ENCODE results near the gene SNU13. TPM values are rescaled to one million over a fixed set of nuclear protein-coding genes. Genes with fewer than 3 reads are reported as not detected.
"Not testable (repeated sequence)": the region's sequence is repeated elsewhere in the genome, so short reads cannot be mapped to it uniquely, and the experiment has no call there.

The SNU13 gene
- total and polyA plus RNA-seq, 9 donors, result 99.8 to 130 (median 116) TPM

DNA sequence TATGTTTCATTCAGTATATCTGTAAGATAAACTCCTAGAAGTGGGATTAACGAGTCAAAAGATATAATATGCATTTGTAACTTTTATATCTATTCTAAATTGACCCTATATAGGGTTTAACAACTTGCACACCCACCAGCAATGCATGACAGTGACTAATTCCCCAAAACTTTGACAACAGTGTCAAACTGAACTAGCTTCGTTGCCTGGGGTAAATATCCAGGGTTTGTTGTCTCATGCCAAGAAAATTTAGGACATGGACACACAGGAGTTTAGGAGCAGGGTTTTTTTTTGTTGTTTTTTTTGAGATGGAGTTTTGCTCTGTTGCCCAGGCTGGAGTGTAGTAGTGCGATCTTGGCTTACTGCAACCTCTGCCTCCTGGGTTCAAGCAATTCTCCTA lies 5.1 kb downstream of the SNU13 start:
- WGBS (ENCODE audit: insufficient coverage), result 60% methylated on average over 1 of the region's 3 CpGs
- H3K27ac ChIP-seq (ENCODE audit: low read length), result no peak overlapping the region
- no peak for DNase-seq
- H3K4me1 ChIP-seq (ENCODE audit: control insufficient read depth, insufficient read depth, low read length), result peaks cover 10% of the 10 kb centered on the region
- no peaks in the 10 kb centered on the region for H3K27me3 ChIP-seq (ENCODE audit: control insufficient read depth, insufficient read depth, low read length)
- H3K4me3 ChIP-seq (ENCODE audit: low read length), result no peak overlapping the region
- peaks cover 13% of the 10 kb centered on the region for H3K36me3 ChIP-seq (ENCODE audit: control insufficient read depth, insufficient read depth, low read length)
- H3K9me3 ChIP-seq (replicated peaks; ENCODE audit: control insufficient read depth, low read depth, low read length), result no peaks in the 10 kb centered on the region

DNA sequence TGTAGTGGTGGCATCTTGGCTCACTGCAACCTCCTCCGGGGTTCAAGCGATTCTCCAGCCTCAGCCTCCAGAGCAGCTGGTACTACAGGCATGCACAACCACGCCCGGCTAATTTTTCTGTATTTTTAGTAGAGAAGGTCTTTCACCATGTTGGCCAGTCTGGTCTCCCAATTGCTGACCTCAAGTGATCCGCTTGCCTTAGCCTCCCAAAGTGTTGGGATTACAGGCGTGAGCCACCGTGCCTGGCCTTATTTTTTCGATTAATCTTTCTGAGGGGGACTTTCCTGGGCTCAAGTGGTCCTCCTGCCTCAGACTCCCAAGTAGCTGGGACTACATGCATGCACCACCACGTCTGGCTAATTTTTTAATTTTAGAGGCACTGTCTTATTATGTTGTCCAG lies 5.6 kb downstream of the SNU13 start:
- H3K4me3 ChIP-seq (ENCODE audit: low read length), result peak overlapping the region; percentile 65
- 91% methylated on average over 5 of the region's 9 CpGs for WGBS (ENCODE audit: insufficient coverage)
- H3K36me3 ChIP-seq (ENCODE audit: control insufficient read depth, insufficient read depth, low read length), result peaks cover 19% of the 10 kb centered on the region
- H3K27me3 ChIP-seq (ENCODE audit: control insufficient read depth, insufficient read depth, low read length), result no peaks in the 10 kb centered on the region
- H3K9me3 ChIP-seq (replicated peaks; ENCODE audit: control insufficient read depth, low read depth, low read length), result no peaks in the 10 kb centered on the region
- DNase-seq, result no peak
- no peak overlapping the region for H3K27ac ChIP-seq (ENCODE audit: low read length)
- peaks cover 10% of the 10 kb centered on the region for H3K4me1 ChIP-seq (ENCODE audit: control insufficient read depth, insufficient read depth, low read length)

DNA sequence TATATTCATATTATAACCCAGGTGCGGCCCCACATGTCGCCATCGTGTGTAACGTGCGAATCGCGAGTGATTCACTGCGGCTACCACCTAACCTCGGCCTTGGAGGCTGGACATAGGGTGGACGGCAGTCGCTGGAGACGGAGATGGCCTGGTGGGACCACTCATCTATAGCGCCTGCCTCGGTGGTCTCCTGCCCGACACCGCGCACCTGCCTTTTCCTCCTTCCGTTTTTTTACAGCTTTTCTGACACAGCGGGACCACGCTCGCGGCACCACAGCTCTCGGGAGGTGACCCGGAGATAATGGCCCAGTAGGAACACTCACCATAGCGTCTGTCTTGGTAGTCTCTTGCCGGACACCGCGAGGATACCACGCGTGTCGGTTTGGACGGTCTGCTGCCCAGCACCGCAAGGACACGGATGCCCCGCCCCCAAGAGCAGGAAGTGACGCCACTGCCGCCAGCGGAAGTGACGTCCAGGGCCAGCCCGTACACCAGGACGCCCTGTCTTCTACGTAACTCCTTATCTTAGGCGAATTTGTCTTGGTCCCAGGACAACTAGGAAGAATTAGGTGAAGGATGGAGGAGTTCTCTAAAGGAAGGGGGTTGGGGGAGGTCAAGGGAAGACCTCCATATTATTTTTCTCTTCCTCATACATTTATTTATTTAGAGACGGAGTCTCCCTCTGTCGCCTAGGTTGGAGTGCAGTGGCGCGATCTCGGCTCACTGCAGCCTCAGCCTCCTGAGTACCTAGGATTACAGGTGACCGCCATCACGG lies 6.4 kb downstream of the SNU13 start:
- peak overlapping the region; percentile 90 for H3K27ac ChIP-seq (ENCODE audit: low read length)
- H3K9me3 ChIP-seq (replicated peaks; ENCODE audit: control insufficient read depth, low read depth, low read length), result no peaks in the 10 kb centered on the region
- H3K27me3 ChIP-seq (ENCODE audit: control insufficient read depth, insufficient read depth, low read length), result no peaks in the 10 kb centered on the region
- DNase-seq, result peak; percentile 92
- peaks cover 5% of the 10 kb centered on the region for H3K4me1 ChIP-seq (ENCODE audit: control insufficient read depth, insufficient read depth, low read length)
- peak overlapping the region; percentile 65 for H3K4me3 ChIP-seq (ENCODE audit: low read length)
- peaks cover 24% of the 10 kb centered on the region for H3K36me3 ChIP-seq (ENCODE audit: control insufficient read depth, insufficient read depth, low read length)
- 49% methylated on average over 41 of the region's 50 CpGs for WGBS (ENCODE audit: insufficient coverage)

DNA sequence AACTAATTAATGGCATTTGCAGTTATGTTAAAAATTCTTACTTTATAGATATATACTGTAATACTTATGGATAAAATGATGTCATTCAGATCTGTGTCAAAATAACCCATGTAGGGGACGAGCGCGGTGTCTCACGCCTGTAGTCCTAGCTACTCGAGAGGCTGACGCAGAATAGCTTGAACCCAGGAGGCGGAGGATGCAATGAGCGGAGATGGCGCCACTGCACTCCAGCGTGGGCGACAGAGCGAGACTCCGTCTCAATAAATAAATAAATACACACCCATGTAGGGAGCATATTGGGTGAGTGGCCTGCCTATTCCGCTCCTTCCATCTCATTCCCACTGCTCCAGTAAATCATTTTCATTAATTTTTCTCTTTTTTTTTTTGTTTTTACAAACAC lies 7.1 kb downstream of the SNU13 start:
- H3K36me3 ChIP-seq (ENCODE audit: control insufficient read depth, insufficient read depth, low read length), result peaks cover 26% of the 10 kb centered on the region
- no peaks in the 10 kb centered on the region for H3K9me3 ChIP-seq (replicated peaks; ENCODE audit: control insufficient read depth, low read depth, low read length)
- H3K27ac ChIP-seq (ENCODE audit: low read length), result peak overlapping the region; percentile 90
- peak overlapping the region; percentile 65 for H3K4me3 ChIP-seq (ENCODE audit: low read length)
- no peaks in the 10 kb centered on the region for H3K27me3 ChIP-seq (ENCODE audit: control insufficient read depth, insufficient read depth, low read length)
- no peak for DNase-seq
- H3K4me1 ChIP-seq (ENCODE audit: control insufficient read depth, insufficient read depth, low read length), result peaks cover 5% of the 10 kb centered on the region
- 83% methylated on average over 6 of the region's 14 CpGs for WGBS (ENCODE audit: insufficient coverage)

DNA sequence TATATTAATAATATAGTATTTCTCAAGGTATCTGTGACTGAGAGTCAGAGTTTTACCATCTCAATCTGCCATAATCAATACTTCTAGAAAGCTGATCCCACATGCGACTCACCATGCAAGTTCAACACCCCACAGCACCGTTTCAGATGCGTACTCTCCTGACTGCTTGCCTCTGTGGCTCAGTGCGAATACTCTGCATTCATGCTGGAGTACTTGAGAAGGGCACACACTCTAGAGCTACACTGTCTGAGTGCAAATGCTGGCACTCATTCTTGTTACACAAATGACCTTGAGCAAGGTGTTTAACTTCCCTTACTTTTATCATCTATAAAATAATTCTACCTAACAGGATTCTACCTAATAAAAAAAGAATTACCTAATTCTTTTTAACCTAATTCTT lies 12.5 kb downstream of the SNU13 start:
- no peak for DNase-seq
- no peak overlapping the region for H3K4me3 ChIP-seq (ENCODE audit: low read length)
- H3K36me3 ChIP-seq (ENCODE audit: control insufficient read depth, insufficient read depth, low read length), result peaks cover 51% of the 10 kb centered on the region
- no peaks in the 10 kb centered on the region for H3K4me1 ChIP-seq (ENCODE audit: control insufficient read depth, insufficient read depth, low read length)
- no peaks in the 10 kb centered on the region for H3K9me3 ChIP-seq (replicated peaks; ENCODE audit: control insufficient read depth, low read depth, low read length)
- H3K27ac ChIP-seq (ENCODE audit: low read length), result no peak overlapping the region
- H3K27me3 ChIP-seq (ENCODE audit: control insufficient read depth, insufficient read depth, low read length), result no peaks in the 10 kb centered on the region
- 91% methylated on average over 4 of the region's 4 CpGs for WGBS (ENCODE audit: insufficient coverage)

DNA sequence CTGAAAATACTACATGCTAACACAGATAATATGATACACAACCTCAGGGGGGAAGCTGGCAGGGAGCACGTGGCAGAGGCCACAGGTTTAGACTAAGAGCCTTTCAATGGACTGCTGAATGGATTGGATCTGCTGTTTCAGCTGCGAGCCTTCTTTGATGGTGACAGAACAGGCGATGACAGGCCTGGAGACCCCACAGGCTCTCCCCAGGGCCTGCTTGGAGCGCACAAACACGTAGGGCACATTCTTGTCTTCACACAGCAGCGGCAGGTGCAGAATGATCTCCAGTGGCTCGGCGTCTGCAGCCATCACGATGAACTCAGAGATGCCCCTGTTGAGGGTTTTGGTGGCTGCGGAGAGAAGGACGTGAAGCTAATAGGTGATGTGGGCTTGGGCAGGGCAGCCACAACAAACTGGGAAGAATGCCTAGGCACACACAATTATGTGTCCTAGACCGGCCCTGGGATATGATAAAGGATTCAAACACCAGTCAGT lies 13.8 kb downstream of the SNU13 start:
- no peaks in the 10 kb centered on the region for H3K4me1 ChIP-seq (ENCODE audit: control insufficient read depth, insufficient read depth, low read length)
- no peak overlapping the region for H3K27ac ChIP-seq (ENCODE audit: low read length)
- no peaks in the 10 kb centered on the region for H3K27me3 ChIP-seq (ENCODE audit: control insufficient read depth, insufficient read depth, low read length)
- peaks cover 53% of the 10 kb centered on the region for H3K36me3 ChIP-seq (ENCODE audit: control insufficient read depth, insufficient read depth, low read length)
- no peak for DNase-seq
- WGBS (ENCODE audit: insufficient coverage), result 79% methylated on average over 10 of the region's 12 CpGs
- H3K9me3 ChIP-seq (replicated peaks; ENCODE audit: control insufficient read depth, low read depth, low read length), result no peaks in the 10 kb centered on the region
- H3K4me3 ChIP-seq (ENCODE audit: low read length), result no peak overlapping the region

DNA sequence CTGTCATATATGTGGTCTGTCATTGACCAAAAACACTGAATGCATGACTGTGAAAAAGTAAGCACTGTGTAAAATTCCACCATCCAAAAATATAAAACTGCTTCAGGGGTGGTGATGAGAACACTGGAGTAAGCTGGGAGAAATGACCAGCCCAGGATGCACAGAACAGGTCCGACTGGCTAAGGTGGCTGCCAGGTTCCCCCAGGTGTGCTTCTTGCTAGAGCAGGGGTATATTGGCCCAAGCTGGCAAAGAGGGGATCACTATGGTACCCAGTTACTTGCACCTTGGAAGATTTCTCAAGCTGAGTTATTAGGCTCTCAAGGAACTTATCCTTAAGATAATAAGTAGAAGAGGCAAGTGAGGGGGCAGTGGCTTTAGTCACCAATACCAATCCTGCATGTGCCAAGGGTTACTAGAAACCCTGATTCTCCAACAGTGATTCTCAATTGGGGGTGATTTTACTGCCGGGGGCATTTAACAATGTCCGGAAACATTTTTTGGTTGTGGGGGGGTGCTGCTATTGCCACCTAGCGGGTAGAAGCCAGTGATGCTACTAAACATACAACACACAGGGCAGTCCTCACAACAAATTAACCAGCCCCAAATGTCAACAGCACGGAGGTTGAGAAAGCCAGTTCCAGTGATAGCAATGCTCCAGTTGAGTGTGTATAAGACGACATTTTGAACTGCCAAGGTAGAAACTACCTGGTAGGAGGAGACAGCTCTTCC lies 15.7 kb downstream of the SNU13 start:
- H3K36me3 ChIP-seq (ENCODE audit: control insufficient read depth, insufficient read depth, low read length), result peaks cover 36% of the 10 kb centered on the region
- DNase-seq, result no peak

DNA sequence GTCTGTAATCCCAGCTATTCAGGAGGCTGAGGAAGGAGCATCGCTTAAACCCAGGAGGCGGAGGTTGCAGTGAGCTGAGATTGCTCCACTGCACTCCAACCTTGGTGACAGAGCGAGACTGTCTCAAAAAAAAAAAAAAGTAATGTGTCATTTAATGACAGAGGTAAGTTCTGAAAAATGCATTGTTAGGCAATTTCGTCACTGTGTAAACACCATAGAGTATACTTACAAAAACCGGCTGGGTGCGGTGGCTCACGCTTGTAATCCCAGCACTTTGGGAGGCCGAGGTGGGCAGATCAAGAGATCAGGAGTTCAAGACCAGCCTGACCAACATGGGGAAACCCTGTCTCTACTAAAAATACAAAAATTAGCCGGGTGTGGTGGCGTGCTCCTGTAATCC lies 16.6 kb downstream of the SNU13 start:
- 100% methylated on average over 10 of the region's 10 CpGs for WGBS (ENCODE audit: insufficient coverage)
- H3K27ac ChIP-seq (ENCODE audit: low read length); H3K27me3 ChIP-seq (ENCODE audit: control insufficient read depth, insufficient read depth, low read length); H3K9me3 ChIP-seq (replicated peaks; ENCODE audit: control insufficient read depth, low read depth, low read length); DNase-seq; H3K4me1 ChIP-seq (ENCODE audit: control insufficient read depth, insufficient read depth, low read length); H3K4me3 ChIP-seq (ENCODE audit: low read length): not testable (repeated sequence)
- H3K36me3 ChIP-seq (ENCODE audit: control insufficient read depth, insufficient read depth, low read length), result peaks cover 32% of the 10 kb centered on the region

More for the DNA sequence above, 15.7 kb downstream of the SNU13 start:
- Histone ChIP-seq H3K27me3 (ENCODE audit: control insufficient read depth, insufficient read depth, low read length) (no peaks in the 10 kb centered on the region), H3K27ac (ENCODE audit: low read length) (no peak overlapping the region), H3K9me3 (replicated peaks; ENCODE audit: control insufficient read depth, low read depth, low read length) (no peaks in the 10 kb centered on the region), H3K4me1 (ENCODE audit: control insufficient read depth, insufficient read depth, low read length) (no peaks in the 10 kb centered on the region), H3K4me3 (ENCODE audit: low read length) (no peak overlapping the region)
- 83% methylated on average over 2 of the region's 6 CpGs for WGBS (ENCODE audit: insufficient coverage)

DNA sequence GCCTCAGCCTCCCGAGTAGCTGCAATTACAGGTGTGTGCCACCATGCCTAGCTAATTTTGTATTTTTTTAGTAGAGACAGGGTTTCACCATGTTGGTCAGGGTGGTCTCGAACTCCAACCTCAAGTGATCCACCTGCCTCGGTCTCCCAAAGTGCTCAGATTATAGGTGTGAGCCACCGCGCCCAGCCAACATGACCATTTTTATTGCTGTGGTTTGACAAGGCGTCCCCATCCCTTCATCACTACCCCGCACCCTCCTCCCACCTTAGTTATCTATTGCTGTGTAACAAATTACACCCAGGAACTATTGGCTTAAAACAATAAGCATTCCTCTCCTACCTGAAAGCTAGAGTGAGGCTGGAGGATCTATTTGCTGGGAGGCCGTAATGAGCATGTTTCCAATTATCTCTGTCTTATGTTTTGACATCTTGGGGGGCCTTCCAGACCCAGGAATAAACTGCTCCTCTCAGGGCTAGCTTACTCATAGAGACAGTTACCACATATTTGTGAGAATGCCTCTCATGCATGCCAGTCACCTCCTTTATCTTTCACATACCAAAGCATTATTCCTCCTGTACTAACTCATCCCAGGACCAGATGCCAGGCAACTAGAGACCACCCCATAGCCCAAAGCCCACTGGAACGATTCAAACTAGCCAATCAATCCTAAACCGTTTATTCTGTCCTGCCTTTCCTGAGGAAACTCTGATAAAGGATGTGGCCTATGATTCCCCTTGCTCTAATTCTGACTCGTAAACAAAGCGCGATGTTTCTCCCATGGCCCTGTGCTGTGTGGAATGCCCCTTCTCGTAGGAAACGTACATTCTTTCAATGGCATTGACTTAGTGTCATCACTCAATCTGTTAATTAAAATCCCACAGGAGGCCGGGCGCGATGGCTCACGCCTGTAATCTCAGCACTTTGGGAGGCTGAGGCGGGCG lies 19.4 kb downstream of the SNU13 start:
- Histone ChIP-seq H3K4me3 (ENCODE audit: low read length) (no peak overlapping the region), H3K4me1 (ENCODE audit: control insufficient read depth, insufficient read depth, low read length) (peaks cover 7% of the 10 kb centered on the region), H3K27ac (ENCODE audit: low read length) (no peak overlapping the region), H3K36me3 (ENCODE audit: control insufficient read depth, insufficient read depth, low read length) (peaks cover 20% of the 10 kb centered on the region), H3K27me3 (ENCODE audit: control insufficient read depth, insufficient read depth, low read length) (no peaks in the 10 kb centered on the region), H3K9me3 (replicated peaks; ENCODE audit: control insufficient read depth, low read depth, low read length) (no peaks in the 10 kb centered on the region)
- no peak for DNase-seq
- 91% methylated on average over 12 of the region's 21 CpGs for WGBS (ENCODE audit: insufficient coverage)
